ENCODE results near the gene IFNG-AS1.

Gene IFNG-AS1

DNA sequence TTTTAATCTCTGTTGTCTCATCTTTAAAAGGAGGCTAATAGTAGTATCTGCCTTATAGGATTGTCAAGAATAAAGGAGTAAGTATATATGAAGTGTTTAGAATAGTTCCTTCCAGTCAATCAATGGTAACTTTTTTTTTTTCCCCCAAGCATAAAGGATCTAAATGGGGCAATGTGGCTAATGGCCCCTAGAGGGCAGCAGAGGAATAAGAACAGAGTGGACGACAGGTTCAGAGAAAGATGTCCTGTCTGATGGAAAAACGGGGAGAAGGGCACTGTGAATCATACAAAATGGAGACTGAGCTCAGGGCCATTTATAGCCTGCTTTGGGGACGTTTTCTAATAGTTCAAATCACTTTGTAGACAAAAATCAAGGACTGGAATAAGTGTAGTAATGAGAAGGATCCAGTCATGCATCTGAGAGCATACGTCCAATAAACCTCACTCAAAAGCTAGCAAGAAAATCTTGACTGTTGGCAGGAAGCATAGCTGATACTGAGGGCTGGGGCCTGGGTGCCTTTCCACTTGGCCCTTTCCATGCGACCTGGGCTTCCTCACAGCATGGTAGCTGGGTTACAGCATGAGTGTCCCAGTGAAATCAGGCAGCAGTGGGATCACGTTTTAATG, 51.3 kb downstream of the IFNG-AS1 start:
- peak; percentile 47 for DNase-seq

DNA sequence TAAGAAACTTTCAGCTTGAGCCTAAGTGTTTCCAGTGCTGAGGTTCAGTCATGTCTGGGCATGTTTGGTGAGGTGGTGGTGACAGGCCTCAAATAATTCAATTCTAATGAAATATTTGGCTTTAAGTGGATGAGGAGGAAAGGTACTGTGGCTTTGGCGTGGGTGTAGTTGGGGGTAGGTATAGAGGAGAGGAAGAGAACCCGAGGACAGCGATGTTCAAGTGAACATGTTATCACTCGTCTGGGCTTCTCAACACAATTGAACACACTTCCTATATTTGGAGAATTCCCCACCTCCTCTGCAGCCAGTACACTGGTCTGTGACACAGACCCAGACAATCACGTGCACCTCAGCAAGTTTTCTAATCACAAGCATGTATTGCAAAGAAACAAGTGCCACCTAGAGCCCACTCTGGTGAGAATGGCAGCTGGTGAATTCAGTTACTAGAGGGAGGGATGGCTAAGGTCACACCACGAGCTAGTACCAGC, 53.0 kb downstream of the IFNG-AS1 start:
- DNase-seq: peak; percentile 31

DNA sequence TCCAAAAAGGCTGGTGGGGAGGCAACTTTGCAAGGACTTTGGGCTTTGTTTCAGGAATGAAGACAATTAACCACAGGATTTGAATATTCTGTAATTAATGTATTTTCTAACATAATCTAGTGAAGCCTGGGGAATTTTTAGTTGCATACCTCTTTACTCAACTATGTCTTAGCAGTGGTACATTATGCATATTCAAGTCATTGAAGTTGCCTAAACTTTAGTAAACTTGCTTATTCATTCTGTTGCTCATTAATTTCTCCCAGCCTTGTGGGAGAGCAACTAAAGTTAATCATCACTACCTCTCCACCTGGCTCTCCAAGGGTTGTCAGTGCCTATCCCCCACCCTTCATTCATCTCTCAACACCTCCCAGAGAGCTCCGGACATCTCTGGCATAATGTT, 54.2 kb downstream of the IFNG-AS1 start:
- DNase-seq: no peak

DNA sequence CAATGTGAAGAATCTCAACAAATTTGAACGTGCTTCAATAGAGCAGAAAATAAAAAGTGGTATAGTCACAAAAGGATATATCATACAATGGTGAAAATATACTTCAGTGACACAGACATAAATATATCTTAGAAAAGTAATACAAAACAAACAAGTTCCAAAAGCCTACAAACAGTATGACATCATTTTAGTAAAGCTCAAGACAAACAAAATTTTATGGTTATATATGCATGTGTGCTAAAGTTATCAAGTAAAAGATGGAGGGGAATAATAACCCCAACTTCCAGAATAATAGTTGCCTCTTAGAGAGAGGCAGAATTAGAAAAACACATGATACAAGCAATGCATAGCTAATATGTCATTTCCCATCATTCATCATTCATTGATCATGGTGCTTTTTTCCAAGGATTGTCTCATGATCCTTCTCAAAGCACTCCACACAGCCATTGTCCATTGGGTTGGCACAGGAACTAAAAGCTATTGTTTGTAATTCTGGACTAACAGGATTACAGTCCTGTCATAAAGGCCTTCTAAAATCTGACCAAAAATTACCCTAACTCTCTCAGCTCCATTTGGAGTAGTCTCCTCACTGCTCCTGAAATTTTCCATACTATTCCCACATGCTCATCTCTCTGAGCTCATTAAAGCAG, 59.5 kb downstream of the IFNG-AS1 start:
- DNase-seq: no peak

DNA sequence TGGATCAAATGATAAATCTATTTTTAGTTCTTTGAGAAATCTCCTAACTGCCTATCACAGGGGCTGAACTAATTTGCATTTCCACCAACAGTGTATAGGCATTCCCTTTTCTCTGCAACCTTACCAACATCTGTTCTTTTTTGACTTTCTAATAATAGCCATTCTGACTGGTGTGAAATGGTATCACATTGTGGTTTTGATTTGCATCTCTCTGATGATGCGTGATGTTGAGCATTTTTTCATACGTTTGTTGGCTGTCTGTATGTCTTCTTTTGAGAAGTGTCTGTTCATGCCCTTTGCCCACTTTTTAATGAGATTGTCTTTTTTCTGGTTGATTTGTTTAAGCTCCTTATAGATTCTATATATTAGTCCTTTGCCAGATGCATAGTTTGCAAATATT, 67.1 kb downstream of the IFNG-AS1 start:
- no peak for DNase-seq

DNA sequence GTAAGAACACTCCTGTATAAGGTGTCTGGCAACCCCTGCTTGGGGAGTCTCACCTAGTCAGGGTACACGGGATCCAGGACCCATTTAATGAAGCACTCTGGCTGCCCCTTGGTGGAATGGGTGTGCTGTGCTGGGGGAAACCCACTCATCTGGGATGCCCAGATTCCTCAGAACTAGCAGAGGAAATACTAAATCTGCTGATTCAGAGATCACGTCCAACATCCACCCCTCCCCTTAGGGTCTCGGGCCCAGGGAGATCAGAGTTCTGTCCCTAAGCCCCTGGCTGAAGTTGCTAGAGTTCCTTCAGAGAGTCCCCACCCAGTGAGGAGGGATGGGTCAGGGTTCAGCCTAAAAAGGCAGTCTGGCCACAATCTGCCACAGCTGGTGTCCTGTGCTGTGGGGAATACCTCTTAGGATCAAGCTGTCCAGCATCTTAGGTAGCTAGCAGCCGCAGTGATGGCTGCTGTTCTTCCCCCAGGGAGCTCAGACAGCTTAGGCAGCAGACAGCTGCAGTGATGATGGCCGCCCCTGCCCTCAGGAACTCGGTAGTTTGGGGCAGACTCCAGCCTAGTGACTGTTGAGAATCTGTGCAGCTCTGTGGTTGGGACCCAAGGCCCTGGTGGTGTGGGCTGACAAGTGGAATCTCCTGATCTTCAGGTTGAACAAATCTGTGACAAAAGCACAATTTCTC, 74.8 kb downstream of the IFNG-AS1 start:
- no peak for DNase-seq

DNA sequence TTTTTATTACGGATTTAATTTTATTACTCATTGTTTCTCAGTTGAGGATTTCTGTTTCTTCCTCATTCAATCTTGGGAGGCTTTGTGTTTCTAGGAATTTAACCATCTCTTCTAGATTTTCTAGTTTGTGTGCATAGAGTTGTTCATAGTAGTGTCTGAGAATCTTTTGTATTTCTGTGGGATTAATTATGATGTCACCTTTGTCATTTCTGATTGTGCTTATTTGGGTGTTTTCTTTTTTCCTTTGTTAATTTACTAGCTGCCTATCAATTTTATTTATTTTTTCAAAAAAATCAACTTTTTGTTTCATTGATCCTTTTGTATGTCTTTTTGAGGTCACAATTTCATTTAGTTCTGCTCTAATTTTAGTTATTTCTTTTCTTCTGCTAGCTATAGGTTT, 75.9 kb downstream of the IFNG-AS1 start:
- no peak for DNase-seq

DNA sequence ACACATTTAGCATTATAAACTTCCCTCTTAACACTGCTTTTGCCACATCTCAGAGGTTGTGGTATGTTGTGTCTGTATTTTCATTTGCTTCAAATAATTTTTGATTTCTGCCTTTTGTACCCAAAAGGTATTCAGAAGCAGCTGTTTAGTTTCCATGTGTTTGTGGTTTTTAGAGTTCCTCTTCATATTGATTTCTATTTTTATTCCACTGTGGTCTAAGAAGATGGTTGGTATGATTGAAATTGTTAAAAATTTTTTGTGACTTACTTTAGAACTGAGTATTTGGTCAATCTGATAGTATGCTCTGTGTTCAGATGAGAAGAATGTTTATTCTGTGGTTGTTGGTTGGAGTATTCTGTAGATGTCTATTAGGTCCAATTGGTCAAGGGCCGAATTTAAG, 76.4 kb downstream of the IFNG-AS1 start:
- DNase-seq: no peak

DNA sequence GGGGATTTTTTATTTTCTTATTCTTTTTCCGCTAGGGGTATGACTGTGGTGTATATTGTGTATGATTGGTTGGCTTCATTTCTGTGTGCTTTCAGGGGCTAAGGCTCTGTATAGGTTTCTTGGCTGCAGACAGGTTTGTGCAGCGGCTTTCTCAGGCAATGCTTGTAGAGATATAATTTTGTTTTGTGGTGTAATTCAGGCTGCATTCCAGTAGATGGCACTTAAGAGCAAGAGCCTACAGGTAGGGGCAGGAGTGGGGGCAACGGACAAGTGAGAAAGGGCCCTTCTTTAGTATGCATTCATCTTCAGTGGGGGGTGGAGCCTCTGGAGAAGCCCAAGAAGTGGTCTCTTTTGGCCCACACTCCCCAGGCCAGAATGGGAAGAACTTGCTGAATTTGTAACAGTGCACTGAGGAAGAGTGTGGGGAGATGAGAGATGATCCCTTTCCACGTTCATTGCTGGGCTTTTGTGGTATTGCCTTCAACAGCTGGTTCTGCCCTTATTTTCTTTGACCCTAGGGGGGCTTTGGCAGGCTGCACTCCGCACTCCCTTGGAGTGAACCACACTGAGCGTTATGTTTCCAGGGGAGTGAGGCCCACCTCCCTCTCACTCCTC, 78.6 kb downstream of the IFNG-AS1 start:
- no peak for DNase-seq

DNA sequence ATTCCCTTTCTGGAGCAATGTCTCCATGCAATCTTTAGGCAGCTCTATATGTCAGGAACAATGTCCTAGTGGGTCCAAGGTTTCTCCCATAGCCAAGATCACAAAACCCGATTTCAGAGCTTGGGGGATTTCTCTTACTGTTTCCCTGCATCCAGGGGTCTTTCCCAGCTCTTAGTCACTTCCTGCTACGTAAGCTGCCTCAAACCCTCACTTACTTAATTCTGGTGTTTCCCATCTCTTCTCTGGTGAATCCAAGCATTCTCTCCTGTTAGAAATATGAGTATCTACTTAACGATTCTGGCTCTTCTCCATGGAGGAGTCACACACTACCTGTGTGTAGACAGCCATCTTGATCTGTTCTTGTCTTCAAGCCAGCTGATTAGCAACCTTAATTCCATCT, 80.0 kb downstream of the IFNG-AS1 start:
- DNase-seq: no peak
